ENCODE results near the gene AFMID.

- TF ChIP-seq CTCF (IDR thresholded peaks at IDR 0.05) (no peak), POLR2A (IDR thresholded peaks at IDR 0.05) (peak in 1 of 3 donors; percentile 36)
Measured at GRCh38 chr17:78168903-78169793, 18.0 kb upstream of the AFMID start.

Data from body of pancreas (tissue), 4 donors.